GM10266 (cell line): Measurements from ENCODE around the gene ARCN1.

Experiments used
- DNase-seq: peaks from one replicate; pipeline ENCODE4 v3.0.0; 2012; ENCODE audit errors: extremely low spot score
- TF ChIP-seq, protein P1 (sequence below): IDR thresholded peaks from 2 replicates; pipeline ENCODE4 v1.5.1; 2012; ENCODE audit warnings: mild to moderate bottlenecking, low read depth; ENCODE audit not compliant: control insufficient read depth, insufficient read depth; ENCODE audit errors: missing control alignments

The ARCN1 gene

DNA sequence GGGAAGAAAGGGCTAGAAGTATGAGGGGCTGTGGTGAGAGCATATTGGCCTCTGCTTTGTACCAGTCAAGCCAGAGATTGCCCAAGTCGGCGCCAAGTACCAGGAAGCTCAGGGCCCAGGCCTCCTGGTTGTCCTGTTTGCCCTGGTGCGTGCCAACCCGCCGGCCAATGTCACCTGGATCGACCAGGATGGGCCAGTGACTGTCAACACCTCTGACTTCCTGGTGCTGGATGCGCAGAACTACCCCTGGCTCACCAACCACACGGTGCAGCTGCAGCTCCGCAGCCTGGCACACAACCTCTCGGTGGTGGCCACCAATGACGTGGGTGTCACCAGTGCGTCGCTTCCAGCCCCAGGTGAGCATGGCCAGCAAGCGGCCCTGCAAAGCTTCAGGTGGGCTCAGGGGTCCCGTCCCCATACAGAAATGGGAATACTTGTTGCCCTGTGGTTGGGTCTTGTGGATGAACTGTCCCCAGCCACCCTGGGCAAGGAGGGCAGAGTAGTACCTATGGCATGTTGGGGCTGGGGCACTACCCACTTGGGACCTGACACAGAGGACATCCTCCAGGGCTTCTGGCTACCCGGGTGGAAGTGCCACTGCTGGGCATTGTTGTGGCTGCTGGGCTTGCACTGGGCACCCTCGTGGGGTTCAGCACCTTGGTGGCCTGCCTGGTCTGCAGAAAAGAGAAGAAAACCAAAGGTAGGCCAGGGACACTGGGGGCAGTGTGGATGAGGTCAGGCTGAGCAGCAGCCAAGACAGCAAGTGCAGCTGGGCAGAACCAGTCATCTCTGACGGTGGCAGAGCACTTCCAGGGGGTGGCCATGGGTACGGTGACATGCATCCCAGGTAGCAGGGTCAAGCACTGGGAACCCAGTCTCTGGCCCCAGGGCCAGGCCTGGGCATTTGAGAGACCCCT, 39.1 kb upstream of the ARCN1 start:
- no peak for DNase-seq
- TF ChIP-seq, protein P1, sequence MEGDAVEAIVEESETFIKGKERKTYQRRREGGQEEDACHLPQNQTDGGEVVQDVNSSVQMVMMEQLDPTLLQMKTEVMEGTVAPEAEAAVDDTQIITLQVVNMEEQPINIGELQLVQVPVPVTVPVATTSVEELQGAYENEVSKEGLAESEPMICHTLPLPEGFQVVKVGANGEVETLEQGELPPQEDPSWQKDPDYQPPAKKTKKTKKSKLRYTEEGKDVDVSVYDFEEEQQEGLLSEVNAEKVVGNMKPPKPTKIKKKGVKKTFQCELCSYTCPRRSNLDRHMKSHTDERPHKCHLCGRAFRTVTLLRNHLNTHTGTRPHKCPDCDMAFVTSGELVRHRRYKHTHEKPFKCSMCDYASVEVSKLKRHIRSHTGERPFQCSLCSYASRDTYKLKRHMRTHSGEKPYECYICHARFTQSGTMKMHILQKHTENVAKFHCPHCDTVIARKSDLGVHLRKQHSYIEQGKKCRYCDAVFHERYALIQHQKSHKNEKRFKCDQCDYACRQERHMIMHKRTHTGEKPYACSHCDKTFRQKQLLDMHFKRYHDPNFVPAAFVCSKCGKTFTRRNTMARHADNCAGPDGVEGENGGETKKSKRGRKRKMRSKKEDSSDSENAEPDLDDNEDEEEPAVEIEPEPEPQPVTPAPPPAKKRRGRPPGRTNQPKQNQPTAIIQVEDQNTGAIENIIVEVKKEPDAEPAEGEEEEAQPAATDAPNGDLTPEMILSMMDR = no peak

DNA sequence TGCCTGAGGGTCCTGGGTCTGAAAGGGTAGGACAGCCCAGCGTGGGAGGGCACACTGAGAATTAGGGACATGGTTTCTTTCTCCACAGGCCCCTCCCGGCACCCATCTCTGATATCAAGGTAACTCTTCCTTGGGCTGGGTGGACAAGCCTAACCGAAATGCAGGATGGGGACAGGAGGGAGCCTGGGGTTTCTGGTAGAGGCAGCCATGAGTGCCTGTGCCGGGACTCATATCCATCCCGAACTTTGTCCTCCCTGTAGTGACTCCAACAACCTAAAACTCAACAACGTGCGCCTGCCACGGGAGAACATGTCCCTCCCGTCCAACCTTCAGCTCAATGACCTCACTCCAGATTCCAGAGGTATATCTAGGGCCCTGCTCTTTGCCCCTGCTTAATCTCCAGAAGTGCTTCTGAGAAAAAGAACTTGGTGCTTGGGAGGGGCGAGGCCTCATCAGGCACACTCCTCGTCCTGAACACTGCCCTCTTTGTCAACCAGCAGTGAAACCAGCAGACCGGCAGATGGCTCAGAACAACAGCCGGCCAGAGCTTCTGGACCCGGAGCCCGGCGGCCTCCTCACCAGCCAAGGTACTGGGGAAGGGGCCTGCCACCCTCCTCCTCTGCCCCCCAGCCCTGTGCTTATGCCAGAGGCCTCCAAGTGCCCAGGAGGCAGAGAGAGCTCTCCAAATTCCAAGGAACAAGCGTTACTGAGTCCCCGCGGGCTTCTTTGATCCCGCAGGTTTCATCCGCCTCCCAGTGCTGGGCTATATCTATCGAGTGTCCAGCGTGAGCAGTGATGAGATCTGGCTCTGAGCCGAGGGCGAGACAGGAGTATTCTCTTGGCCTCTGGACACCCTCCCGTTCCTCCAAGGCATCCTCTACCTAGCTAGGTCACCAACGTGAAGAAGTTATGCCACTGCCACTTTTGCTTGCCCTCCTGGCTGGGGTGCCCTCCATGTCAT, 38.2 kb upstream of the ARCN1 start:
- TF ChIP-seq, protein P1 = no peak
- no peak for DNase-seq

DNA sequence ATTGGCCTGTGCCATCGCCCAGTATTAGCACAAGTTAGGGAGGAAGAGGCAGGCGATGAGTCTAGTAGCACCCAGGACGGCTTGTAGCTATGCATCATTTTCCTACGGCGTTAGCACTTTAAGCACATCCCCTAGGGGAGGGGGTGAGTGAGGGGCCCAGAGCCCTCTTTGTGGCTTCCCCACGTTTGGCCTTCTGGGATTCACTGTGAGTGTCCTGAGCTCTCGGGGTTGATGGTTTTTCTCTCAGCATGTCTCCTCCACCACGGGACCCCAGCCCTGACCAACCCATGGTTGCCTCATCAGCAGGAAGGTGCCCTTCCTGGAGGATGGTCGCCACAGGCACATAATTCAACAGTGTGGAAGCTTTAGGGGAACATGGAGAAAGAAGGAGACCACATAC, 36.9 kb upstream of the ARCN1 start:
- no peak for DNase-seq
- TF ChIP-seq, protein P1 = no peak

DNA sequence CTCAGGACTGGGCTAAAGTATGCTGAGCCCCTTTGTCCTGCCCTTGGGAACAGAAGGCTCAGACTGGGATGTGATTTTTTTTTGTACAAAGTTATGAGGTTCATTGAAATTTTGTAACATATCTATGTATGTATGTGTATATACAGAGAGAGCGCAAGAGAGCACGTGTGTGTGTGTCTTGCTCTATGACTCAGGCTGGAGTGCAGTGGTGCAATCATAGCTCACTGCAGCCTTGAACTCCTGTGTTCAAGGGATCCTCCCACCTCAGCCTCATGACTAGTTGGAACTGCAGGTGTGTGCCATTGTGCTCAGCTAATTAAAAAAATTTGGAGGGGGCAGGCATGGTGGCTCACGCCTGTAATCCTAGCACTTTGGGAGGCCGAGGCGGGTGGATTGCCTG, 35.5 kb upstream of the ARCN1 start:
- TF ChIP-seq, protein P1 = no peak
- no peak for DNase-seq

DNA sequence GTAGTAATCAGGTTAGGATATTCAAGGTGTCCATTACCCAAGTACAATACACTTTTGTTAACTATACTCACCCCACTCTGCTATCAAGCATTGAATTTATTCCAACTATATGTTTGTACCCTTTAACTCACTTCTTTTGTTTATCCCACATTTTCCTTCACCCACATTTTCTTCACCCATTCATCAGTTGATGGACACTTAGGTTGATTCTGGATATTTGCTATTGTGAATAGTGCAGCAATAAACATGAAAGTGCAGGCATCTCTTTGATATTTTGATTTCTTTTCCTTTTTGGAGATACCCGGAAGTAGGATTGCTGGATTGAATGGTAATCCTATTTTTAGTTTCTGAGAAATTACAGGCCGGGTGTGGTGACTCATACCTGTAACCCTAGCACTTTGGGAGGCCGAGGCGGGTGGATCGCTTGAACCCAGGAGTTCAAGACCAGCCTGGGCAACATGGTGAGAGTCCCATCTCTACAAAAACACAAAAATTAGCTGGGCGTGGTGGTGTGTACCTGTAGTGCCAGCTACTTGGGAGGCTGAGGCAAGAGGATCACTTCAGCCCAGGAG, 34.7 kb upstream of the ARCN1 start:
- no peak for DNase-seq
- TF ChIP-seq, protein P1 = no peak

DNA sequence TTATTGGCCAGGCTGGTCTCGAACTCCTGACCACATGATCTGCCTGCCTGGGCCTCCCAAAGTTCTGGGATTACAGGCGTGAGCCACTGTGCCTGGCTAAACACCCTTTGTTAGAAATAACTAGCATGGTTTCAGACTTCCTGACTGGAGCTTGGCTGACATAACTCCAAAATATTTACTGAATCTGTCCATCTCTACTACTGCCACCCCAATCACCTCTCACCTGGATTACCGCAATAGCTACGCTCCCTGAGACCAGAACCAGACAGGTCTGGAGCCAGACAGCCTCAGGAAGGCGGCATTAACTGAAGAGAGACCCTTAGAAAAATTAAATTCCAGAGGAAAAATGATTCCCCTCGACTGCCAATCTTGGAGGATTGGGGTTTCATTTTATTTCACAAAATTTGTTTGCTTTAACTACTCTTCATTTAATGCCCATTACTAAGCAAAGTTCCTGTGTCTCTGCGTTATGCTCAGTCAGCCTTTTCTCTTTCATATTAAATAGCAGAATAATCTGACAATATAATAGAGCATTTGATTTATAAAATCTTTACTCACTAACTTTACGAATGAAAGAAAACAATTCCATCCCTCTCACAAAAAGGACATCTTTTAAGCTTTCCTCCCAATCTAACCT, 28.1 kb upstream of the ARCN1 start:
- TF ChIP-seq, protein P1 = no peak
- DNase-seq = no peak
